HG03469 (cell line): ENCODE data around the gene CFAP161.
"Not testable (repeated sequence)": the region's sequence is repeated elsewhere in the genome, so short reads cannot be mapped to it uniquely, and the experiment has no call there.

Experiments used
- ATAC-seq: cut with Tn5 transposase; IDR thresholded peaks from one replicate; pipeline ENCODE4 v1.9.1; 2021; ENCODE audit warnings: mild to moderate bottlenecking, moderate library complexity, moderate number of reproducible peaks; ENCODE audit not compliant: unreplicated experiment

Gene CFAP161

GRCh38 chr15:81157195-81157938 is 23.3 kb downstream of the CFAP161 start:
- ATAC-seq, result no peak

- no peak for ATAC-seq
Measured at GRCh38 chr15:81157939-81158223, 23.8 kb downstream of the CFAP161 start.

DNA sequence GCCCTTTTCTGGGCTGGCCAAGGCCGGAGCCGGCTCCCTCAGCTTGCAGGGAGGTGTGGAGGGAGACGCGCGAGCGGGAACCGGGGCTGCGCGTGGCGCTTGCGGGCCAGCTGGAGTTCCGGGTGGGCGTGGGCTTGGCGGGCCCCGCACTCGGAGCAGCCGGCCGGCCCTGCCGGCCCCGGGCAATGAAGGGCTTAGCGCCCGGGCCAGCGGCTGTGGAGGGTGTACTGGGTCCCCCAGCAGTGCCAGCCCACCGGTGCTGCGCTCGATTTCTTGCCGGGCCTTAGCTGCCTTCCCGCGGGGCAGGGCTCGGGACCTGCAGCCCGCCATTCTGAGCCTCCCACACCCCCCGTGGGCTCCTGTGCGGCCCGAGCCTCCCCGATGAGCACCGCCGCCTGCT is 24.5 kb downstream of the CFAP161 start:
- not testable (repeated sequence) for ATAC-seq

GRCh38 chr15:81160312-81161159 is 26.5 kb downstream of the CFAP161 start:
- ATAC-seq, result no peak

DNA sequence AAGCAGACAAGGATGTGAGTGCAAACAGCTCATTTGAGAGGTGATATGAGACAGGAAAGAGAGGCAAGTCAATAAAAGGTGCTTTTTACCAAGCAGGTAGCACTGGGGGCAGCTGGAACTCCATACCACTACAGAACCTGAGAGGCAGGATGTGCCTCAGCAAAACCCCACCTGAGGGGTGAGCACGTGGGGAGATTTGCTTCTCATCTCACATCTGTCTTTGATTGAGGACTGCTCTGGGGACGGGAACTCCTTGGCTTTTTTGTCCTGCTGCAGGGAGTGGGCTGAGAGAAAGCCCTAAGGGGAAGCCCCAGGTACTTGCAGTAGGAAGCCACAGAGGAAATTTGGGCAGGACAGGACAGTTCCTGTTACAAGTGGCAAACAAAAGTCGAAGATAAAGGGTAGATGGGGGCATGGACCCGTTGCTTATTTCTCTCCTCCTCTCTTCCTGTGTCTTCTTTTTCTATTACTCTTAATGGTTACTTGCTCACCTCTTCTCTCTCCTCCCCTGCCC is 27.1 kb downstream of the CFAP161 start:
- ATAC-seq, result no peak

DNA sequence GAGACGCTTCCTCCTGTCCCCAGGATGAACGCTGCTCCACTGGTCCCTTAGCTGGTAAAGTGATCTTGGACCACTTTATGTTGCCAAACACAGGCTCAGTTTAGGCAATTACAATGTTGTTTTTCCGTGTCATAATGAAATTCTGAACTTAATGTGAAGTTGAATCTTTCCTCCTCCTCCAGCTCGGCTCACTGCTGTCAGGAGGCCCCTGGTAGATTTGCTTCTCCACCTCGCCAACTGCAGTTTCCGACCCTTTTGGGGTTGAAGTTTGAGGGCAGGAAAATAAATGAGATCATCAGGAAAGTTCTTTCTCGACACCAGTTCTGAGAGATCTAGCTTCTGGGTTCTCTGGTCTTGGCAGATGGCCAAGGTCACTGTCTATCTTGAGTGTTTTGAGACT is 27.8 kb downstream of the CFAP161 start:
- no peak for ATAC-seq

DNA sequence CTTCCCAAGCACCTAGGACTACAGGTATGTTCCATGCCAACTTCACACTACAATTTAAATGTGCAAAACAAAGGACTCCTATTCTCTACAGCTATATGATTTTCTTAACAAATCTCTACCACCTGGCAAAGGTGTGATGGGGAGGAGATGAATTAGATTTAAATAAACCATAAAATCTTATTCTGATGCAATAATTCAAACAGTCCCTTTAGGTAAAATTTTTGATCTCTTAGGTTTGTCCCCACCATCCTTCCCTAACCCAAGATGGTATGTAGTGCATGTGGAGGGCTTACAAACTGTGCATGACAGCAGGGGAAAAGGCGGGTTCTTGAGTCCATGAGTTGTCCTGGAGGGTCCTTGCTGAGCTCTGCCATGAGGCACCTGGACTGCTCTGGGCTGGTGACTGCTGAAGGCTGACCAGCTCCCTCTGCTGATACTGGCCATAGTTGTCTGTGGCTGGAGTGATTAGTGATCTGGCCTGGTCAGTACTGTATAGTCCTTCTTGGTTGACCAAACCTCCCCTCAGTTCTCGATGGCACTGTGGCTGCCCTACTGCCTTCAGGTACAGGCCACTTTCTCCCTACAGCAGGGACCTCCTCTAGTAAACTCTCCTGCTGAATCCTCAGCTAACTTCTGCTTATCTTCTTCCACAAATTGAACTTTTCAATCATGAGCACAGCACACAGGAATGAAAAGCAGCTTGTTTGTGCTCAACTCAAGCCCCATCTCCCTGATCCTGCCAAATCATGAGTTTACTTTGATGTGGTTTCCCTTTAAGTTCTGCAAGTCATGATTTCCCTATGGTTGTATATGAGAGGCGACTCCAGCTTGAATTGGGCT is 30.1 kb downstream of the CFAP161 start:
- no peak for ATAC-seq

- no peak for ATAC-seq
Measured at GRCh38 chr15:81165535-81165934, 31.5 kb downstream of the CFAP161 start.

- no peak for ATAC-seq
Measured at GRCh38 chr15:81166636-81167305, 32.7 kb downstream of the CFAP161 start.

DNA sequence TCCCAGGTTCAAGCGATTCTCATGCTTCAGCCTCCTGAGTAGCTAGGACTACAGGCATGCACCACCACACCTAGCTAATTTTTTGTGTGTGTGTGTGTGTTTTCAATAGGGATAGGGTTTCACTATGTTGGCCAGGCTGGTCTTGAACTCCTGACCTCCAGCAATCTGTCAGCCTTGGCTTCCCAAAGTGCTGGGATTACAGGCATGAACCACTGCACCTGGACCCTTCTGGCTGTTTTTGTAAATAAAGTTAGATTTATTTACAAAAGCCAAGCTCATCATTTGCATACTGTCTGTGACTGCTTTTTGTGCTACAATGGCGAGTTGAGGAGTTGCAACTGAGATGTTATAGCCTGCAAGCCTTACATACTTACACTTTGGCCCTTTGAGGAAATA is 34.1 kb downstream of the CFAP161 start:
- ATAC-seq, result no peak

DNA sequence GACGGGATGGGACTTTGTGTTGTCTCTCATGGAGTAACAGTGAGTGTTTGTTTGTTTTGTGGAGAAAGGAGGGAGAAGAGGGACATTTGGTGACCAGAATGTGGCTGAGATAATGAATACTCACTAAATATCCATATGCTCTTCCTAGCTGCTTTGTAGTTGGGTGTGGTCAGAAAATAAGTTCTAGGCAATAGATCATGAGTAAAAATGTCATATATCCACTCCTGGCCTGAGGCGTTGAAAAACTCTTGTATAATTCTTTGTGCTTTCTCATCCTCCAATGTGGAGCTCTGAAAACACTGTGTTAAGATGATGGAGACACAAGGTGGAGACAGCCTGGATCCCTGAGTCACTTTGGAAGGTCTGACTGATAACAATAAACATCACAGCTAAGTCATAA is 34.6 kb downstream of the CFAP161 start:
- no peak for ATAC-seq

DNA sequence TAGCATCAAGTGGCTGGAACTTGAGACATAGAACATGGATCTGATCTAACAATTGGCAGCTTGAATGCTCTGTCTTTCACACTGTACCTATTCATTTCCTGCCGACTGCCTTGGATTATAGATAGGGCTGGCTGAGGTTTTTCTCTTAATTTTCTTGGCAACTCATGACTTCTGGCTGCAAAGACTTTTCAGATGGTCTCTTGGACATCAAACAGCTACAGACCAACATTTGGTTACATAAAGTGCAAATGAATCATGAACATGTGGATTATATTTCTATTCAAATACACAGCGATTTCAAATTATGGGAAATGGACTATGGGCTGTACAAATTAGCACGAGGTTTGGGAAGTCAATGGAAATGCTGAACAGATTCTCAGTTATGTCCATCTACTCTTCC is 36.4 kb downstream of the CFAP161 start:
- no peak for ATAC-seq

- no peak for ATAC-seq
Measured at GRCh38 chr15:81171286-81171685, 37.2 kb downstream of the CFAP161 start.

DNA sequence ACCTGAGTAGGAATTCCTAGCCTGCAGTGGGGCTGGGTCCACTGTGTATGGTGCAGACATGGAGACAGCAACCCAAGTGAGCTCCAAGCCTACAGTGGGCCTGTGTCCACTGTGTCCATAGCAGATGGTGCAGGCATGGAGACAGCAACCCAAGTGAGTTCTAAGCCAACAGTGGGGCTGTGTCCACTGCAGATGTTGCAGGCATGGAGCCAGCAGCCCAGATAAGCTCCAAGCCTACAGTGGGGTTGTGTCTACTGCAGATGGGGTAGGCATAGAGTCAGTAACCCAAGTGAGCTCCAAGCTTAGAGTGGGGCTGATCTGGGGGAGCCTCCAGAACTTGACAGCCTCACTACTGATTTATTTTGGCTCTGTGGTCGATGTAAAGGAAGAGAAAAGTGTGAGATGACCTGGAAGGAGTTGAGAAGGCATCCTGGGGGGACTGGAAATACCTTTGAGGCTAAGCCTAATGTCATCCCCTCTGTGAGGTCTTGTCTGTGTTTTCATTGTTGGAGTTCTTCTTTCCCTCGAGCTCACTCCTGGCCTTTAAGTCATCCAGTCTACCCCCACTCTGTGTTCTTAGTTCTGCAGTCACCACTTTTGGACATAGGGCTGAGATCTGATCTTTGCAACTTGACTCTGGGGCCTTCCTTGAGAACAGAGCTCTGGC is 40.2 kb downstream of the CFAP161 start:
- ATAC-seq, result no peak

DNA sequence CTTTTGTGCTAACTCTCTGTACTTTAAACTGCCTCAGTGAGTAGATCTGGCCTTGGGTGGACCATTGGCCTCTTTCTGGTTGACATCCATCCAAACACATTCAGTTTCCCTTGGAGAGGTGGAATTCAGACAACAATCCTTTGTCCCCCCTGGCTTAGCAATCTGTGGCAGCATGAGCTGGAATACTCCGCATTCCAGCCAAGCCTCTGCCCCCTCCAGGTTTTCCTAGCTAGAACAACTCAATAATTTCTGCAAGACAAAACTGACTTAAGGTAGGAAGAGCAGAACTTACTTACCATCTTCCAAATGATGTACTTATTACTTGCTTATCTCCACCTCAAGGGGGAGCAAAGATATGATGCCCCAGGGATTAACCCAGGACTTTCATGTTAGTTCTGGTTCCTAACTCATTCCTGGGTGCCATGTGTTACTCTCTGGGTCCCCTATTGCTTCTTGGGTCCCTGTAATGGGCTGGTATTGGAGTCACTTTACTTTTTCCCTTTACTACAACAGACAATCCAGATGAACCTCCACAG is 40.8 kb downstream of the CFAP161 start:
- ATAC-seq, result no peak

DNA sequence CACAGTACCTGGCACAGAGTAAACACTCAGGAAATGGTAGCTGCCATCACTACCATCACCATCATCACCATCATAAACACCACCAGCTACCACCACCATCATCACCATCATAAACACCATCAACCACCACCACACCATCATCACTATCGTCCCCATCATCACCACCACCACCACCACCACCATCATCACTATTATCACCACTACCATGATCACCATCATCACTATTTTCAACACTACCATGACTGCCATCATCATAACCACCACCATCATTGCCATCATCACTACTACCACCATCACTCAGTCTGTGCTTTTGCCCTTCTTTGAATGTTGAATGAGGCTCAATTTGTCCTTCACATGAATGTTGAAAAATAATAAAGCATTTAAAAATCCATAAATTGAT is 41.4 kb downstream of the CFAP161 start:
- ATAC-seq, result no peak

DNA sequence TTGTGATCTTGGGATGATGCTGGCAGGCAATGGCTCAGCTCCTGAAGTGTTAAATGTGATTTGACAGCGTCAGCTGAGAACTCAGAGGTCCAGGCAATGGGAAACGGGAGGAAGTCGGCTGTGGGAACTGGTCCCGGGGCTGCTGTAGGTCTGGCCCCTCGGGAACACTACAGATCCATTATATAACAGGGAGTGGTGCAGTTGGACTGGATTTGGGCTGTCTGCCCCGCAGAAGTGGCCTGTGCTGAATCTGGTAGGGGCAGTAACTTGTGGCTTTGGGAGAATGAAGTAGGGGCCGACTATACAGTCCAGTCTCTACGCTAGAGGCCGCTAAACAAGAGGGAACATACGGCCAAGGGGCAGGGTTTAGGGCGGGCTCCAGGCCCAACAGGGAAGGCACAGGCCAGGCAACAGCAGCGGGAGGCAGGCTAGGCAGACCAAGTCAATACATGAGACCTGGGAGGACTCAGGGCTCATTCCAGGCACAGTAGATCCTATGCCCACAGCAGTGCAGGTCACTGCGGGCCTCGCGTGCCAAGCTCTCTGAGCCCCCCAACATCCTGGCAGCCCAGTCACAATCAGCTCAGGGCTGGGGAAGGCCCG is 42.3 kb downstream of the CFAP161 start:
- no peak for ATAC-seq

- no peak for ATAC-seq
Measured at GRCh38 chr15:81178365-81178764, 44.3 kb downstream of the CFAP161 start.

DNA sequence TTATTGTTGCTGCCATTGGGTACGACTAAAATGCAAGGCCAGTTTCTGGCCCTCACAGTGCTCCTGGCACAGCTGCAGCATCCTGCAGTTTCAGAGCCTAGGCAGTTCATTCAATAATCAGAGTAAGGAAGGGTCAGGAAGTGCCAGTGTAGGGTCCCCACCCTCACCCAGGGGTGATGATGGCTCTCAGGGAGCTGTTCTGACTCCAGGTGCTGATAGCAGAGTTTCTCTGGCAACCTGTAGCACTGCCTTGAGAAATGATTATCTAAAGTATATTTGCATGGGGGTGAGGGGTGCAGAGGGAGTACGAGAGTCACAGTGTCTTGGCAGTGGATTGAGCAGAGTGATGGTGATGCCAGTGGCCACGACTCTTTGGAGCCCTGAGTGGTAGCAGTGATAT is 47.1 kb downstream of the CFAP161 start:
- ATAC-seq, result no peak
